T-cell (primary cell): ENCODE data around the gene ADAM12. TPM values are rescaled to one million over a fixed set of nuclear protein-coding genes. Genes with fewer than 3 reads are reported as not detected.

Experiments
- ATAC-seq, 4 experiments: fragments of 200-7000 bp in 3 of 4; fragments of 150-1000 bp in 1 of 4; cut with Tn5 transposase; replicated peaks in 1 of 4; 1 replicate in 3 of 4; 2 replicates in 1 of 4; pipeline ENCODE4 v1.10.0; 2021; ENCODE audit warnings: moderate library complexity in 3 of 4, mild to moderate bottlenecking in 2 of 4, moderate number of reproducible peaks in 1 of 4
- CTCF ChIA-PET, 2 donors: fragments of 300-600 bp; sonication (Branson Sonifier 250); formaldehyde crosslinking; loops; one replicate each; lab custom pipeline; 2022; ENCODE audit warnings: antibody characterized with exemption in 2 of 2; lab: Charles Lee
- POLR2A ChIA-PET, 2 donors: fragments of 300-600 bp; sonication (Branson Sonifier 250); formaldehyde crosslinking; loops; one replicate each; lab custom pipeline; 2022; ENCODE audit warnings: antibody characterized with exemption in 2 of 2; lab: Charles Lee
- DNase-seq, 35 experiments: peaks; one replicate each; pipeline versions ENCODE4 v3.0.0 to v3.0.0-alpha.2; 2013 to 2023
- H3K27ac ChIP-seq: one replicate; pipeline ENCODE4 v1.5.1; 2013; ENCODE audit warnings: low read length
- H3K27me3 ChIP-seq, 2 experiments: replicated peaks in 1 of 2; 1 replicate in 1 of 2; 2 replicates in 1 of 2; pipeline versions ENCODE4 v1.6.1 to v1.7.0; 2013; ENCODE audit warnings: low read length in 1 of 2, mixed read lengths in 1 of 2; ENCODE audit not compliant: control insufficient read depth in 2 of 2, insufficient read depth in 2 of 2; ENCODE audit errors: extremely low read depth in 1 of 2
- H3K36me3 ChIP-seq, 2 donors: 1 replicate in 1 of 2; 2 replicates in 1 of 2; pipeline versions ENCODE4 v1.6.1 to v1.7.0; 2013; ENCODE audit warnings: low read length in 1 of 2; ENCODE audit not compliant: control insufficient read depth in 2 of 2, insufficient read depth in 1 of 2; ENCODE audit errors: extremely low read depth in 1 of 2
- H3K4me1 ChIP-seq, 2 experiments: 1 replicate in 1 of 2; 2 replicates in 1 of 2; pipeline versions ENCODE4 v1.6.1 to v1.7.0; 2013; ENCODE audit warnings: low read length in 2 of 2, mixed read lengths in 1 of 2; ENCODE audit not compliant: insufficient read depth in 2 of 2, control insufficient read depth in 1 of 2; ENCODE audit errors: extremely low read depth in 1 of 2
- H3K4me3 ChIP-seq, 2 donors: 1 replicate in 1 of 2; 2 replicates in 1 of 2; pipeline versions ENCODE4 v1.5.1 to v1.7.0; 2013; ENCODE audit warnings: mild to moderate bottlenecking in 2 of 2, low read length in 1 of 2, moderate library complexity in 1 of 2; ENCODE audit not compliant: control insufficient read depth in 1 of 2; ENCODE audit errors: extremely low read depth in 1 of 2
- H3K9me3 ChIP-seq: 2 replicates; pipeline ENCODE4 v1.7.0; 2013
- H3K27ac Mint-ChIP-seq, 2 donors: one replicate each; pipeline ENCODE4 v1.8.0; 2020 to 2021; ENCODE audit warnings: mild to moderate bottlenecking in 2 of 2, mixed read lengths in 2 of 2
- H3K27me3 Mint-ChIP-seq, 2 donors: one replicate each; pipeline ENCODE4 v1.8.0; 2021 to 2022; ENCODE audit warnings: mixed read lengths in 2 of 2
- H3K36me3 Mint-ChIP-seq: one replicate; pipeline ENCODE4 v1.8.0; 2021; ENCODE audit warnings: mixed read lengths
- H3K4me1 Mint-ChIP-seq, 3 donors: one replicate each; pipeline ENCODE4 v1.8.0; 2020 to 2022; ENCODE audit warnings: mixed read lengths in 3 of 3, mild to moderate bottlenecking in 1 of 3
- H3K4me3 Mint-ChIP-seq, 3 donors: one replicate each; pipeline ENCODE4 v1.8.0; 2020 to 2022; ENCODE audit warnings: mild to moderate bottlenecking in 3 of 3, mixed read lengths in 3 of 3, moderate library complexity in 3 of 3
- H3K9me3 Mint-ChIP-seq, 3 donors: one replicate each; pipeline ENCODE4 v1.8.0; 2020 to 2022; ENCODE audit warnings: mixed read lengths in 3 of 3
- WGBS: methylation state at CpG from one replicate; pipeline ENCODE4 v1.1.5; 2013; ENCODE audit warnings: missing lambda C conversion rate; ENCODE audit not compliant: insufficient coverage; 5-methylcytosine and 5-hydroxymethylcytosine counted together
- total RNA-seq, 35 experiments: library from RNA in 6 of 35; stranded (reverse) in 6 of 35; fragments of 120-200 nt in 1 of 35; gene quantifications; one replicate each; pipeline versions ENCODE4 v1.2.1 to v1.2.4 and lab custom pipeline; 2013 to 2026

Gene ADAM12
- total RNA-seq, 5 donors from 2014 or later (not counting 1 experiment from before 2014, with no cell fraction given): 0.35 to 5.7 (median 1.2) TPM

DNA sequence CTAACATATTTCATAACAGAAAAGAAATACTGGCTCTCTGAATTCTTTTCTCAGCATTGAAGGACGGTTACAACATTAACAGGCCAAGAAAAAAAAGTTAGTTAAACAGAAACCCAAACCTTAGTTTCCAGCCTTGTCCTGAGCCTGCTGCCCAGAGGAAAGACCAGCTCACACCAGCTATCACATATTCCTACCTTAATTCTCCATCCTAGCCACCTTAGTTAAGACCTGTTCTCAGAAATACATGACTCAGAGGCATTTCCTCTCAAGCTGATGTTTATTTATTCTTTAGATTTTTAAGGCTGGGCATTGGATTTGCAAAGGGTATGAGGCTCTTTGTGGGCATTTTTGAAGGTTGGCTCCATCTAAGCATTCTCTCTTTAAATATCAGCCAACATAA lies 34.3 kb upstream of the ADAM12 start:
- Mint-ChIP-seq H3K36me3 (no peaks in the 10 kb centered on the region), H3K27ac (no peak overlapping the region), H3K27me3 (peaks cover 0 to 11% of the 10 kb centered on the region in 2 donors), H3K4me1 (peaks cover 0 to 4% (median 2%) of the 10 kb centered on the region in 3 donors), H3K9me3 (peaks cover 16 to 28% (median 17%) of the 10 kb centered on the region in 3 donors), H3K4me3 (no peak overlapping the region)
- ChIA-PET CTCF (no interaction called here), POLR2A (no interaction called here)
- Histone ChIP-seq H3K27ac (no peak overlapping the region), H3K4me3 (no peak overlapping the region), H3K27me3 (no peaks in the 10 kb centered on the region), H3K4me1 (no peaks in the 10 kb centered on the region), H3K9me3 (no peaks in the 10 kb centered on the region), H3K36me3 (no peaks in the 10 kb centered on the region)
- 86% methylated on average over 1 of the region's 1 CpG for WGBS
- ATAC-seq: no peak
- DNase-seq: no peak

DNA sequence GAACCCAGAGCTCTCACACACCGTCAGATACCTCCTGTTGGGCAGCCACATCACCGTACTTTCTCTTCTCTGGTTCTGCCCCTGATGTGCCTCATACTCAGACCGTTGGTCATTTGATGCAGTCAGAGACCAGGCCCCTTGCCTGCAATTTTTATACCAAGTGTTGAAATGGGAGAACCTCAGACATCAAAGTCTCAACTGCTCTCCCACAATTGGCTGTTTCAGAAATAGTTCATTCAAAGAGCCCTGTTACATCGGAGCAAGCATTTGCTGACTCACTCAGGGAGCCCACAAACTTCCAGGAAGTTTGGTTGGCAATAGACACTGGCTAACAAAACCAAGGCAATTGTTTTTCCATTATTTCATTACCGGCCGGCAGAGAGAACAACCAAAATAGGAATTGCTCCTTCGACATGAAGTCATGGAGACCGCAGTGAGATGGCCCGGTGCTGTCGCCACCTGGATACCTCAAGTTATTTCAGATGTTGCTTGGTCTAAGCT lies 33.5 kb upstream of the ADAM12 start:
- no peak overlapping the region for H3K4me3 Mint-ChIP-seq
- H3K36me3 Mint-ChIP-seq: no peaks in the 10 kb centered on the region
- CTCF ChIA-PET: no interaction called here
- 59% methylated on average over 8 of the region's 10 CpGs for WGBS
- peaks cover 0 to 4% of the 10 kb centered on the region in 2 donors for H3K27me3 Mint-ChIP-seq
- H3K9me3 Mint-ChIP-seq: peaks cover 11 to 27% (median 17%) of the 10 kb centered on the region in 3 donors
- H3K4me1 ChIP-seq: no peaks in the 10 kb centered on the region
- H3K4me1 Mint-ChIP-seq: peaks cover 0 to 4% (median 2%) of the 10 kb centered on the region in 3 donors
- no peak for DNase-seq
- H3K4me3 ChIP-seq: no peak overlapping the region
- H3K27ac Mint-ChIP-seq: no peak overlapping the region
- POLR2A ChIA-PET: no interaction called here
- H3K9me3 ChIP-seq: no peaks in the 10 kb centered on the region
- ATAC-seq: no peak
- no peak overlapping the region for H3K27ac ChIP-seq
- no peaks in the 10 kb centered on the region for H3K36me3 ChIP-seq
- no peaks in the 10 kb centered on the region for H3K27me3 ChIP-seq

DNA sequence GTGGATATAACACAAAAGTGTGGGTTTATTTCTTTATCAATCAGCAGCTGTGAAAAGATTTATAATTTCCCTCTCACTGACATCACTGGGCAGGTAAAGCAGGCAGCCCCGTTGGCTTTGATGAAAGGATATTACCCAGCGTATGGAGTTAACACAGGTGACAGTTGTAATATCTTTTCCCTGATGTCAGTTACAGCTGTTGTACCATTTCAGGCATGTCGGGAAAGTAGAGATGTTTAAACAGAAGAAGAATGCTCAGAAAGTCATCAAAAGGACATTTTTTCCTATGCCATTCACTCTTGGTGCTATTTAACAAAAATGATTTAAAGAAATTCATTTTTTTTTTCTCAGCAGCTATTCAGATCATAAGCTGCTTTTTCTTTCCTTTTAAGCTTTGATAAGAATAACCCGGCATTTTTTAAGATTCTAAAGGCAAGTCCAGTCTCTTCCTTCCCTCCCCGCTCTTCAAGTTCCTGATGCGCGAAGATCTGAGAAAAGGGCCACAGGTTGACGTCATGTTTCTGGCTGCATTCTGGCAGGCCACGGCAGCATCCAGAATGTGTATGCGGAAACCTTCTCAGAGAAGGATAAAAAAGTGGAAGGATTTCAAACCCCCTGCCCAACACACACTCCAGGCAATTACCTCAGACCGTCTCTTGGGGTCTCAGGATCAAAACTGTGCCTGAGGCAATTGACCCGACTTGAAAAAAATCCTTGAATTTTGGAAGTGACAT lies 32.5 kb upstream of the ADAM12 start:
- WGBS: 94% methylated on average over 3 of the region's 12 CpGs
- Mint-ChIP-seq H3K27ac (no peak overlapping the region), H3K4me1 (peaks cover 0 to 4% (median 2%) of the 10 kb centered on the region in 3 donors), H3K27me3 (no peaks in the 10 kb centered on the region), H3K4me3 (no peak overlapping the region), H3K9me3 (peaks cover 6 to 27% (median 26%) of the 10 kb centered on the region in 3 donors), H3K36me3 (no peaks in the 10 kb centered on the region)
- H3K36me3 ChIP-seq: no peaks in the 10 kb centered on the region
- CTCF ChIA-PET: no interaction called here
- ATAC-seq (no peak), DNase-seq (no peak)
- no peaks in the 10 kb centered on the region for H3K27me3 ChIP-seq
- no peaks in the 10 kb centered on the region for H3K4me1 ChIP-seq
- no peaks in the 10 kb centered on the region for H3K9me3 ChIP-seq
- H3K27ac ChIP-seq: no peak overlapping the region
- H3K4me3 ChIP-seq: no peak overlapping the region
- POLR2A ChIA-PET: no interaction called here

DNA sequence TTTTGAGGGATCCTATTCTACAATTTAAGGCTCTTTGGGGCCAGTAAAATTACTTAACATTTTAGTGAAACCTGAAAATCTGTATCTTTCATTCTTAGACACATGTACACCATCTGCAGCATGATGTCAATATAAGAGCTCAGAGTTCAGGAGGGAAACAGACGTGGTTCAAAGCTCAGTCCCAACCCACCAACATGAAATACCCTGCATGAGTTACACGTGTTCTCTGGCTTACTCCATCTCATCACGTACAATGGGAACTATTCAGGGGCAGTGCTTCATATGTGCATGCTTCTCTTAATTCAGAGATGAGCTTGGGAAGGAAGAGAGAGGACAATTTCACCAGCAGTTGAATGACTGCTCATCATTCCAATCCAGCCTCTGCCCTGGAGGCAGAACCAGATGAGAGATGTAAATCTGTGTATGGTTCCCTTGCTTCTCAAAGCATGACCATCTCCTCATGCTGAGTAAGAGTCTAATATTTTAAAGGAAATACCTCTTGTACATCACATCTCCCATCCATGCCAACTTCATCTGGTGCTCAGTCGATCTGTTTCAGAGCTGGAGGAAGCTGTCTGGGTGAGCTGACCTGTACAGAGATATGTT lies 29.0 kb upstream of the ADAM12 start:
- no peak overlapping the region for H3K4me3 Mint-ChIP-seq
- Histone ChIP-seq H3K4me1 (no peaks in the 10 kb centered on the region), H3K27ac (no peak overlapping the region), H3K4me3 (no peak overlapping the region), H3K9me3 (no peaks in the 10 kb centered on the region), H3K36me3 (no peaks in the 10 kb centered on the region), H3K27me3 (no peaks in the 10 kb centered on the region)
- peaks cover 0 to 19% (median 12%) of the 10 kb centered on the region in 3 donors for H3K9me3 Mint-ChIP-seq
- H3K36me3 Mint-ChIP-seq: no peaks in the 10 kb centered on the region
- H3K27ac Mint-ChIP-seq: no peak overlapping the region
- ChIA-PET CTCF (interaction anchor here in 1 of 2 donors (0.6 kb wide), 1 partner anchor 889 kb away, joined by 3 read pairs; no protein-coding TSS in a partner anchor), POLR2A (no interaction called here)
- no peak for DNase-seq
- H3K27me3 Mint-ChIP-seq: peaks cover 0 to 3% of the 10 kb centered on the region in 2 donors
- ATAC-seq: no peak
- H3K4me1 Mint-ChIP-seq: peaks cover 0 to 4% (median 0%) of the 10 kb centered on the region in 3 donors
- no CpG with 5 or more reads among the region's 4 CpGs for WGBS

DNA sequence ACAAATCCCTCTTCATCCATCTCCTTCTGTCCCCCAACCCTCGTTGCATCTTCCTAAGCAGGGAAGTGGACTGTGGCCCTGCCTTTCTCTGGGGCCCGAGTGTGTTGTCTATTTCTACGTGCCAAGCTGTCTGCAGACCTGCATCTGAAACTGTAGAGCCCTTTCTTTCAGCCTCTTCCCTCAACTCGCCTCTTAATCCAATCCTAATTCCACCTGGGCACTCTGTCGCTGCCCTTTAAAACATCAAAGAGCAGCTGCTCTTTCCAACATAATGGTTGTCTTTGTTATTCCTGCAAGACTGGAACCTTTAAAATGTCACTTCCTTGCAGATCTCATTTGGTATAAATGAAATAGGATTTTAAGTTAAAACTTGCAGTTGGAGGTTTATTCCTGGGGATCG lies 21.5 kb upstream of the ADAM12 start:
- Mint-ChIP-seq H3K9me3 (peaks cover 0 to 7% (median 0%) of the 10 kb centered on the region in 3 donors), H3K4me1 (no peaks in the 10 kb centered on the region), H3K27ac (no peak overlapping the region), H3K27me3 (peaks cover 0 to 3% of the 10 kb centered on the region in 2 donors), H3K36me3 (no peaks in the 10 kb centered on the region), H3K4me3 (no peak overlapping the region)
- H3K9me3 ChIP-seq: no peaks in the 10 kb centered on the region
- H3K27ac ChIP-seq: no peak overlapping the region
- no peak overlapping the region for H3K4me3 ChIP-seq
- POLR2A ChIA-PET: no interaction called here
- H3K4me1 ChIP-seq: no peaks in the 10 kb centered on the region
- ATAC-seq (no peak), DNase-seq (no peak)
- H3K36me3 ChIP-seq: no peaks in the 10 kb centered on the region
- peaks cover 2 to 3% of the 10 kb centered on the region in 2 experiments for H3K27me3 ChIP-seq
- 51% methylated on average over 5 of the region's 6 CpGs for WGBS
- CTCF ChIA-PET: no interaction called here

DNA sequence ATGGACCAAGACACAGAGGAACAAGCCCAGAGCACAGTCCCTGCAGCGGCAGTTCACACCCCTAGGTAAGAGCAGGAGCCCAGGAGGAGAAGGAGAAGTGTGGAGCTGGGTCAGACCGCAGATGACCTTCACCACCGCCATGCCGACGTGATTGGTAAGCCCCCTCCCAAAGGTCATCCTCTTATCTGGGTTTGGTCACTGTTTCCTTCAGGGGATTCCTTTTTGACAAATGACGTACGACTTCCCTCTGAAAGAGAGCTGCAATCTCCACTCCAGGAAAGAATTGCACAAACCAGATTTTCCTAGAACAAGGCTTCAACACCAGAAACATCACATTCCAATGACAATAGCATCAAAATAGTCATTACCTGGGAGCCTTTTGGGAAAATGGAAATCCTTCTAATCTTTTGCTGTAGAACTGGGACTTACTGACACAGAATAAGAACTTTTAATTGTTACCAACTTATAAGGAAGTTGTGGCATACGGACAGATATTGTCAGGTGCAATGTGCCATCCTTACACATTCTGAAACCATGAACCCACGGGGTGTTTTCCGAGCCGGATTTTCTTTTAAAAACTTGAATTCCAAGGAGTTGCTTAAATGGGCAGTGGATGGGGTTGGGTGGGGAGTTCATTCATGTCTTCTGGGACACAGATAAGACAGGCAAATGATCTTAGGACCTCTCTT lies 20.8 kb upstream of the ADAM12 start:
- ChIA-PET CTCF (no interaction called here), POLR2A (no interaction called here)
- H3K4me3 Mint-ChIP-seq: no peak overlapping the region
- H3K4me1 ChIP-seq: no peaks in the 10 kb centered on the region
- H3K36me3 ChIP-seq: no peaks in the 10 kb centered on the region
- H3K4me1 Mint-ChIP-seq: no peaks in the 10 kb centered on the region
- peaks cover 0 to under 1% of the 10 kb centered on the region in 2 donors for H3K27me3 Mint-ChIP-seq
- H3K27ac ChIP-seq: no peak overlapping the region
- H3K9me3 Mint-ChIP-seq: peaks cover 0 to under 1% (median 0%) of the 10 kb centered on the region in 3 donors
- H3K27me3 ChIP-seq: peaks cover 2 to 3% of the 10 kb centered on the region in 2 experiments
- H3K27ac Mint-ChIP-seq: no peak overlapping the region
- DNase-seq (no peak), ATAC-seq (no peak)
- H3K4me3 ChIP-seq: no peak overlapping the region
- 26% methylated on average over 5 of the region's 11 CpGs for WGBS
- no peaks in the 10 kb centered on the region for H3K36me3 Mint-ChIP-seq
- no peaks in the 10 kb centered on the region for H3K9me3 ChIP-seq
